Umbilical cord (tissue), 2 donors: ENCODE data around the gene INTS3. TPM values are rescaled to one million over a fixed set of nuclear protein-coding genes. Genes with fewer than 3 reads are reported as not detected.
A peak's percentile ranks its signal among the peaks of the same experiment; 100 is the strongest.

Experiments
- DNase-seq: peaks from one replicate; pipeline ENCODE4 v3.0.0-alpha.2; 2015; ENCODE audit warnings: low spot score
- total RNA-seq: library from RNA; depleted of rRNA; stranded (reverse); fragments of >200 nt; gene quantifications from one replicate; pipeline ENCODE4 v1.2.3, GENCODE V29; 2014; ENCODE audit warnings: low replicate concordance; ENCODE audit not compliant: insufficient read depth

Gene INTS3
- total RNA-seq, result 31.8 TPM

DNA sequence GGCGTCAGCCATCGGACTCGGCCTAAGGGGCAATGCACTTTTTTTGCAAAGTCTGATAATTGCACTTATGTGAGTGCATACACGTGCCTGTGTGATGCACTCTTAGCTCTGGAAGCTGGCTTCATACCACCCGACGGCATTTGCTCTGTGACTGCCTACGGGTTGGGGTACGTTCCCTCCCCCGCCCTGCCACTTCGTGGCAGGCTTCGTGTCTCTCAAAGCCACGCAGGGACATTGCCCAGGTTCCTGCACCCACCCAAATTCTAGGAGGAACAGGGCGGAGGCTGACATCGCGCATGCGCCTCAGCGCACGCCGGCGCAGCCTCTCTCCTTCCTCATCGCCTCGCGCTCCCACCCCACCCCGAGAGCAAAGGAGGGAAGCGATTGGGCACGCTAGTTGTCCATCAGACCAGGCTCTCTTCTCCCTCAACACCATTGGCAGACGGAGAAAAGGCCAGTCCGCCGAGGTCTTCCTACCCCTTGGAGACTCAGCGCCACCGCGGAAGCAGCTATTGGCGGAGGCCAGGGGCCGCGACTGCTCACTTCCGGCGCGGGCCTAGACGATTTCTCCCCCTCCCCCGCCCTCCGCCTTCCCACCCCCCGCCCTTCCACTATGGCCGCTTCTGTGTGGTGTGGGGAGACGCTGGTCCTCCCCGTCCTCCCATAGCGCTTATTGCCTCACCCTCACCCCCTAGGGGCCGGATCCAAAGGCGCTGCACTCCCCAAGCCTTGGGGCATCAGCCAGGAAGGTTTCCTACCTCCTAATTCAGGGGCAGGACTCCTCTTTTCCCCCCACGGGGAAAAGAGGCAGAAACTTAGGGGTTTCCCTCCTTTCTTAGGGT, at the start of gene INTS3:
Gene INTS3 (plus strand): TSS at position 588 of the 842 bp plus-strand sequence. CDS start 585 bp downstream, outside the sequence.
- peak; percentile 100 for DNase-seq

- peak; percentile 54 for DNase-seq
These were observed 49.1 kb upstream of the INTS3 start, which contains the start of gene NPR1 for GRCh38 chr1:153678519-153679336. Gene NPR1, plus strand, starts transcription at chr1:153678688. Its CDS starts 421 bp downstream, at chr1:153679109.

DNA sequence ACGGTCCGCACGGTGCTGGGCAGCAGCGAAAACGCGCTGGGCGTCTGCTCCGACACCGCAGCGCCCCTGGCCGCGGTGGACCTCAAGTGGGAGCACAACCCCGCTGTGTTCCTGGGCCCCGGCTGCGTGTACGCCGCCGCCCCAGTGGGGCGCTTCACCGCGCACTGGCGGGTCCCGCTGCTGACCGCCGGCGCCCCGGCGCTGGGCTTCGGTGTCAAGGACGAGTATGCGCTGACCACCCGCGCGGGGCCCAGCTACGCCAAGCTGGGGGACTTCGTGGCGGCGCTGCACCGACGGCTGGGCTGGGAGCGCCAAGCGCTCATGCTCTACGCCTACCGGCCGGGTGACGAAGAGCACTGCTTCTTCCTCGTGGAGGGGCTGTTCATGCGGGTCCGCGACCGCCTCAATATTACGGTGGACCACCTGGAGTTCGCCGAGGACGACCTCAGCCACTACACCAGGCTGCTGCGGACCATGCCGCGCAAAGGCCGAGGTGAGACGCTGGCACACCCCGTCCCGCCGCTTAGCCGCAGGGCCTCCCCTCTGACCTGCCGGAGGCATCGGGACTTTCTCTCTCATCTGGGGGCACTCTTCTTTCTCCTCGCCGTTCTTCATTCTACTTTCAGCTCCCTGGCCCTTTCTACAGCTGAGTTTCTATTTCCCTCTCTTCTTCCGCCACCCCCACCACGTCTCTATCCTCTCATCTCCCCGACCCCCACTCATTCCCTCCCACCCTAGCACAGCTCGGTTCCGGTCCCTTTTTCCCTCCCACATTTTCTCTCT, 48.3 kb upstream of the INTS3 start:
- DNase-seq, result no peak

DNA sequence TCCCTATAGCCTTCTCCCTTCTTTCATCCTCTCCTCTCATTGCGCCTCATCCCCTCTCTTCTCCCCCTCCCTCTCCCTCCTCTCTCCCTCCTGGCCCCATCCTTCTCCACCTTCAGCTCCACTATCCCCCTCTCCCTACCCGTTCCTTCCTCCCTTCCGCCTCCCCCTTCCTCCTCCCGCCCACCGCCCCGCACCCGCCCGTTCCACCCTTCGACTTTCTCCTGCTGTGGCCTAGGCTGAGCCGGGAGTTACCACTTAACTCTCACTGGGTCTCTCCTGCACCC, 47.8 kb upstream of the INTS3 start:
- DNase-seq, result no peak

GRCh38 chr1:153682730-153683129, 45.1 kb upstream of the INTS3 start:
- DNase-seq, result no peak

GRCh38 chr1:153683854-153684253, 44.0 kb upstream of the INTS3 start:
- DNase-seq, result peak; percentile 34

- no peak for DNase-seq
These were observed 43.0 kb upstream of the INTS3 start for GRCh38 chr1:153684892-153685291.

GRCh38 chr1:153685544-153686340, 42.1 kb upstream of the INTS3 start:
- DNase-seq, result no peak

DNA sequence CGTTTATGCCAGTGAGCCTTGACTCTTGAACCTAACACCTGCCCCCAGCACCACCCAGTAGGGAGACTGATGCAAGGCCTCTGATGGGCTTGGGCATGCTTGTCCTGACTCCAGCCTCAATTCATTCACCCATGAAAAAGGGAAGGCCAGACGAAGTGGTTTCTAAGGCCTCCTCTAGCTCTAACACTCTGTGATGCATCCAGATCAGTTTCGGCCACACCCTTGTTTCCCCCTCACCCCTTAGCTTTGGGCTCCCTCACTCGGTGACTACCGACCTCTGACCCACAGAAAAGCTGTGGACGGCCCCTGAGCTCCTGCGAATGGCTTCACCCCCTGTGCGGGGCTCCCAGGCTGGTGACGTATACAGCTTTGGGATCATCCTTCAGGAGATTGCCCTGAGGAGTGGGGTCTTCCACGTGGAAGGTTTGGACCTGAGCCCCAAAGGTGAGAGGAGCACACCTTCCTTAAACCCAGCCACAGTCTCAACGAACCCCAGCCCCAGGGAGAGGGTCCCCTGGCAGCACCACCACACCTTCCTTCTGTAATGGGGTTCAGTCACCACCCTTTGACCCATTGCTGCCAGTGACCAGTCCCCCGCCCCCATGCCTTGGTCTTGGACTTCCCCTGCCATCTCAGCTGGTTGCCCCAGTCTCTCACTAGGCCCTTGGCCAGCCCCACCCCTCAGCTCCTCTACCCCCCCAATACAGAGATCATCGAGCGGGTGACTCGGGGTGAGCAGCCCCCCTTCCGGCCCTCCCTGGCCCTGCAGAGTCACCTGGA, 40.3 kb upstream of the INTS3 start:
- DNase-seq, result no peak

DNA sequence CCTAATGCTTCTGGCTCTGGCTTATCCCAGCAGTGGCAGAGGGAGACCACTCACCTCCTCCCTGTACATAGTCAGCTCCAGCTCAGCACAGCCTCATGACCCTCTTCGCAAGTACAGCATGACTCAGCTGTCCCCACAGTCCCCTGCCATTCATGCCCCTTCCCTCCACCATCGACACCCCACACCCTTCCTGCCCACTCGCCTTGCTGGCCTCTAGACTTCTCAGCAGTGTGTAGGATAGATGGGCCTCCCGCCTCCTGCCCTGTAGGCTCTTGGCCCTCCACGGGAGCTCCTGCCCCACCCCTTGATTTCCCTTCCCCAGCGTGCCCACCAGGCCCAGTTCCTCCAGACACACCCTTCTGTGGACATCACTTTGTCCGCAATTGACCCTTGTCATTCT, 39.6 kb upstream of the INTS3 start:
- DNase-seq, result no peak

DNA sequence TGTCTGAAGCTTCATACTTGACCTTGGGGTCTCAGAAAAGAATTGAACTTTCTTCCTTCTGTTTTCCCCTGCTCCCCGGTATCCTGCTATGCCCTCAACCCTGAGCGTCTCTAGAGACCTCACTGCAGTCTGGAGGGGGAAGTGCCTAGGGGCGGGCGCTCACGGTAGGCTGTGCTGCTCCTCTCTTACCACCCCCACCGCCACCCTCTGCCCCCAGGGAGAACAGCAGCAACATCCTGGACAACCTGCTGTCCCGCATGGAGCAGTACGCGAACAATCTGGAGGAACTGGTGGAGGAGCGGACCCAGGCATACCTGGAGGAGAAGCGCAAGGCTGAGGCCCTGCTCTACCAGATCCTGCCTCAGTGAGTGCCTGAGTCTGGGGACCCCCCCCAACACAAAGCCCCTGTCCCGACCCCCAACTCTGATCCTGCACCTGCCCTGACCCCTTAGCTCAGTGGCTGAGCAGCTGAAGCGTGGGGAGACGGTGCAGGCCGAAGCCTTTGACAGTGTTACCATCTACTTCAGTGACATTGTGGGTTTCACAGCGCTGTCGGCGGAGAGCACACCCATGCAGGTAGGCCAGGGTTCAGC, 39.0 kb upstream of the INTS3 start:
- DNase-seq, result no peak

DNA sequence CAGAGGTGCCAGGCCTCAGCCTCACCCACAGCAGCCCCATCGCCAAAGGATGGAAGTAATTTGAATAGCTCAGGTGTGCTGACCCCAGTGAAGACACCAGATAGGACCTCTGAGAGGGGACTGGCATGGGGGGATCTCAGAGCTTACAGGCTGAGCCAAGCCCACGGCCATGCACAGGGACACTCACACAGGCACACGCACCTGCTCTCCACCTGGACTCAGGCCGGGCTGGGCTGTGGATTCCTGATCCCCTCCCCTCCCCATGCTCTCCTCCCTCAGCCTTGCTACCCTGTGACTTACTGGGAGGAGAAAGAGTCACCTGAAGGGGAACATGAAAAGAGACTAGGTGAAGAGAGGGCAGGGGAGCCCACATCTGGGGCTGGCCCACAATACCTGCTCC, 34.4 kb upstream of the INTS3 start:
- DNase-seq, result no peak

DNA sequence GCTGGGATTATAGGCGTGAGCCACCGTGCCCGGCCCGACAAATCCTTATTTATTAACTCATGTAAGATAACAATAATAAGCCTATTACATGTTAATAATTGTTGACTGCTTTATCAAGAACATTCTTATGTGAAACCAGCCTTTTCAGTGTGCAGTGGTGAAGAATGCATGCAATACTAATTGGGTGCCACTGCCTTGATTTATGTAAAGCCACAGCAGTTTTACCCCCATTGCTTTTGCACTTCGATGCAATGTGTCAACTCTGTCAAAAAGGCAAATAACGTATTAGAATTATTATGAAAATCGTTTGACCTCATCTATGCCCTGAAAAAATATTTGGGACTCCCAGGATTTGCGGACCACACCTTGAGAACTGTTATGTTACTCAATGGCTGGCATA, 31.1 kb upstream of the INTS3 start:
- DNase-seq, result no peak

DNA sequence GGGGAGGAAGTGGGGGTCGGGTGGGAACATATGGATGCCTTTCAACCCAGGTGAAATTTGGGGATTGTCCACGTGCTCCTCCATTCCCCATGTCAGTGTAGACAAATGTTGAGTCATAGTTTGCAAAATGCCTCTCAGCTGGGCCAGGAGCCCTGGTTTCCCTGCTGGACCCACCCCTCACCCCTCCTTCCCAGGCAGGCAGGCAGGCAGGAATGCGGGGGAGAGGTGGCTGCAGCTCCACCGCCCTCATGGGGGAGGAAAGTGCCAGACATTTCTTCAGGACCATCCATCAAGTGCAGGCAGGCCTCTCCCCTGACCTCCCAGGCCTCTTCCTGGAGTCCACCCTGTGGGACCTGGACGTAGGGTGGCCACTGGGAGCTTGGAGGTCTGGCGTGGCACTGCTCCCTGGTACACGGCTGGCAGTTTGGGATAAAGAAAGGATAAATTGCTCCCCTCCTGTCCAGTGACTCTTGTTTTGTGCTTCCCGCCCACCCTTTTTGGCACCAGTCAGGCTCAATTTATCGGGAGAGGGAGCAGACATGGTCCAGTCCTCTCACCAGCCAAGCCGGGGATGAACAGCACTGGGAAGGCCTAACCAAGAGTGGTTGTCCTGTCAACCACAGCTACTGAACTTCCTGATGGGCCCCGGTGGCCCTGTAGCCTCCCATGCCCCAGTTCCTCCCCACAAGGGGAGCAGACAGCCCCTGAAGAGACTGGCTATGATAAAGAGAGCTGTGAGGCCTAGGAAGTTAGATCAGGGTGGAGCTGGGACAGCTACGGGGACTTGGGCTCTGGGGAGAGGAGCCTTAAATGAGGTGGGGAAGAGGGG, 30.4 kb upstream of the INTS3 start:
- peak; percentile 66 for DNase-seq

GRCh38 chr1:153698020-153698922, 29.6 kb upstream of the INTS3 start:
- DNase-seq, result peak; percentile 90

DNA sequence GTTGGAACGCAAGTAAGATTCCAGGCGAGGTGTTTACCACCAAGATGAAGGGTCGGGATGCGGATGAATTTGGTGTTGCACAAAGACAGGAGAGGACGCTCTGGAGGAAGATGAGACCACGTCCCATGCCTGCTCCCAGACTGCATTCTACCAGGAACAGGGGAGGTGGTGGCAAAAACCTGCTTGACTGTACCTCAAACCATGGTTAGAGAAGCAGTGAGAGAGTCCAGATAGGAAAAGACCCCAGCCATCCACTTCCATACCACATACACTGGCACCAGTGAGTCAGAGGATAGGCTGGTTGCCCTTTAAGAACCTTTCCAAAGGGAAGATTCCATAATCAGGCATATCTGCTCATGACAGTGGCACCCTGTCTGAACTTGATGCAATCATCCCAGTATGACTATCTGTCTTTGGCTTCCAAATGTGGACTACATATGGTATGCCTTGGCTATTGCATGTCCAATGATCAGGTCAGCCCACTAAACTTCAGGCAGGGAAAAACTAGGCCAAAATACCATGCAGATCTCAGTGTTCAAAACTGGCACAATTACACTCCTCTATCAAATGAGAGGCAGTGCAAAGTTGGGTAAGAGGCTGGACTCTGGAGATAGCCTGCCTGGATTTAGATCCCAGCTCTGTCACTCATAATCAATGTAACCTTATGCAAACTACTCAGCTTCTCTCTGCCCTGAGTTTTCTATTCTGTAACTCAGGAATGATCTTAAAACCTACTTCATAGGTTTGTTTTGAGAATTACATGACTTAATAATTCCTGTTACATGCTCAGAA, 28.7 kb upstream of the INTS3 start:
- DNase-seq, result no peak

GRCh38 chr1:153699768-153700167, 28.1 kb upstream of the INTS3 start:
- DNase-seq, result no peak
